ENCODE measurements around the gene SORT1.

GRCh38 chr1:109273570-109274288, 124.0 kb downstream of the SORT1 start:
- TF ChIP-seq CTCF (IDR thresholded peaks at IDR 0.05) (no peak), POLR2A (IDR thresholded peaks at IDR 0.05) (peak in 1 of 4 donors; percentile 1), POLR2AphosphoS5 (IDR thresholded peaks at IDR 0.05) (no peak), EP300 (IDR thresholded peaks at IDR 0.05) (no peak)

Measured in upper lobe of left lung (tissue), 4 donors.